ENCODE measurements around the gene ZNF687.

The ZNF687 gene

GRCh38 chr1:151326619-151327222, 44.6 kb downstream of the ZNF687 start:
- in situ Hi-C loops (cut with HindIII; ENCODE audit: low pct_unique_long_range_greater_than_20kb, low sequenced_read_pairs): no loop called here
- no peak for TF ChIP-seq JUND (IDR thresholded peaks at IDR 0.05; ENCODE audit: low read depth)
- peak; percentile 38 to 42 for DNase-seq (ENCODE audit: low read depth in 1 of 2, low spot score in 1 of 2)

- in situ Hi-C loops (cut with HindIII; ENCODE audit: low pct_unique_long_range_greater_than_20kb, low sequenced_read_pairs): no loop called here
- DNase-seq (ENCODE audit: low read depth in 1 of 2, low spot score in 1 of 2): peak; percentile 98 to 100
- TF ChIP-seq JUND (IDR thresholded peaks at IDR 0.05; ENCODE audit: low read depth): no peak
Observed at GRCh38 chr1:151327223-151327902, 45.3 kb downstream of the ZNF687 start, which contains the start of gene PI4KB. PI4KB (minus strand) TSS chr1:151327416; CDS start chr1:151316481, 10,935 bp downstream.

- peak in 1 of 2 experiments; percentile 47 for DNase-seq (ENCODE audit: low read depth in 1 of 2, low spot score in 1 of 2)
- in situ Hi-C loops (cut with HindIII; ENCODE audit: low pct_unique_long_range_greater_than_20kb, low sequenced_read_pairs): no loop called here
- no peak for TF ChIP-seq JUND (IDR thresholded peaks at IDR 0.05; ENCODE audit: low read depth)
Observed at GRCh38 chr1:151327903-151328674, 46.0 kb downstream of the ZNF687 start.

- in situ Hi-C loops (cut with HindIII; ENCODE audit: low pct_unique_long_range_greater_than_20kb, low sequenced_read_pairs): no loop called here
- no peak for TF ChIP-seq JUND (IDR thresholded peaks at IDR 0.05; ENCODE audit: low read depth)
- DNase-seq (ENCODE audit: low read depth in 1 of 2, low spot score in 1 of 2): no peak
Observed at GRCh38 chr1:151334822-151335221, 52.7 kb downstream of the ZNF687 start.

- no peak for DNase-seq (ENCODE audit: low read depth in 1 of 2, low spot score in 1 of 2)
- in situ Hi-C loops (cut with HindIII; ENCODE audit: low pct_unique_long_range_greater_than_20kb, low sequenced_read_pairs): no loop called here
- no peak for TF ChIP-seq JUND (IDR thresholded peaks at IDR 0.05; ENCODE audit: low read depth)
Observed at GRCh38 chr1:151336556-151336955, 54.5 kb downstream of the ZNF687 start.

- peak in 1 of 2 experiments; percentile 89 for DNase-seq (ENCODE audit: low read depth in 1 of 2, low spot score in 1 of 2)
- in situ Hi-C loops (cut with HindIII; ENCODE audit: low pct_unique_long_range_greater_than_20kb, low sequenced_read_pairs): no loop called here
- no peak for TF ChIP-seq JUND (IDR thresholded peaks at IDR 0.05; ENCODE audit: low read depth)
Observed at GRCh38 chr1:151340870-151341754, 59.0 kb downstream of the ZNF687 start.

Measured in T47D (cell line).